ENCODE measurements around the gene ARHGAP32. TPM values are rescaled to one million over a fixed set of nuclear protein-coding genes. Genes with fewer than 3 reads are reported as not detected.
"Not testable (repeated sequence)": the region's sequence is repeated elsewhere in the genome, so short reads cannot be mapped to it uniquely, and the experiment has no call there.

ARHGAP32 gene
- total RNA-seq, 4 donors from 2014 or later = 49.1 to 54.9 (median 49.3) TPM

- H3K4me3 ChIP-seq (ENCODE audit: low read depth, poor library complexity, severe bottlenecking) = no peak overlapping the region
- no peak for TF ChIP-seq CTCF (IDR thresholded peaks at IDR 0.05)
- no peak for TF ChIP-seq POLR2A (IDR thresholded peaks at IDR 0.05)
- intact Hi-C loops (cut with DNase I; ENCODE audit: low total_unique reads) = no loop called here
- 53 to 65% methylated on average over 1 of the region's 1 CpG for WGBS, 2 donors
- DNase-seq (ENCODE audit: low spot score in 2 of 2) = no peak
These were observed 24.8 kb downstream of the ARHGAP32 start for GRCh38 chr11:129167315-129167714.

- H3K4me3 ChIP-seq (ENCODE audit: low read depth, poor library complexity, severe bottlenecking) = no peak overlapping the region
- 77 to 87% methylated on average over 3 of the region's 3 CpGs for WGBS, 2 donors
- TF ChIP-seq CTCF (IDR thresholded peaks at IDR 0.05) = no peak
- TF ChIP-seq POLR2A (IDR thresholded peaks at IDR 0.05) = no peak
- no peak for DNase-seq (ENCODE audit: low spot score in 2 of 2)
- intact Hi-C loops (cut with DNase I; ENCODE audit: low total_unique reads) = no loop called here
These were observed 28.4 kb downstream of the ARHGAP32 start for GRCh38 chr11:129163714-129164164.

GRCh38 chr11:129157080-129157479 is 35.0 kb downstream of the ARHGAP32 start:
- DNase-seq (ENCODE audit: low spot score in 2 of 2); intact Hi-C loops (cut with DNase I; ENCODE audit: low total_unique reads); H3K4me3 ChIP-seq (ENCODE audit: low read depth, poor library complexity, severe bottlenecking): not testable (repeated sequence)
- WGBS, 2 donors = 60 to 61% methylated on average over 3 of the region's 3 CpGs

GRCh38 chr11:129155745-129156144 is 36.4 kb downstream of the ARHGAP32 start:
- intact Hi-C loops (cut with DNase I; ENCODE audit: low total_unique reads) = no loop called here
- no peak for DNase-seq (ENCODE audit: low spot score in 2 of 2)
- 88 to 92% methylated on average over 9 of the region's 9 CpGs for WGBS, 2 donors
- no peak for TF ChIP-seq CTCF (IDR thresholded peaks at IDR 0.05)
- no peak for TF ChIP-seq POLR2A (IDR thresholded peaks at IDR 0.05)
- no peak overlapping the region for H3K4me3 ChIP-seq (ENCODE audit: low read depth, poor library complexity, severe bottlenecking)

GRCh38 chr11:129148487-129148886 is 43.6 kb downstream of the ARHGAP32 start:
- TF ChIP-seq POLR2A (IDR thresholded peaks at IDR 0.05) (no peak), CTCF (IDR thresholded peaks at IDR 0.05) (no peak)
- intact Hi-C loops (cut with DNase I; ENCODE audit: low total_unique reads) = no loop called here
- WGBS, 2 donors = 70 to 73% methylated on average over 2 of the region's 2 CpGs
- DNase-seq (ENCODE audit: low spot score in 2 of 2) = no peak
- no peak overlapping the region for H3K4me3 ChIP-seq (ENCODE audit: low read depth, poor library complexity, severe bottlenecking)

- H3K4me3 ChIP-seq (ENCODE audit: low read depth, poor library complexity, severe bottlenecking) = no peak overlapping the region
- intact Hi-C loops (cut with DNase I; ENCODE audit: low total_unique reads) = no loop called here
- no peak for TF ChIP-seq POLR2A (IDR thresholded peaks at IDR 0.05)
- TF ChIP-seq CTCF (IDR thresholded peaks at IDR 0.05) = no peak
- 85 to 87% methylated on average over 2 of the region's 2 CpGs for WGBS, 2 donors
- DNase-seq (ENCODE audit: low spot score in 2 of 2) = no peak
These were observed 45.9 kb downstream of the ARHGAP32 start for GRCh38 chr11:129146191-129146590.

Data from lower leg skin (tissue), 4 donors.